Measurements from ENCODE around the gene ADCY3. TPM values are rescaled to one million over a fixed set of nuclear protein-coding genes. Genes with fewer than 3 reads are reported as not detected.

ADCY3 gene
- total and polyA plus RNA-seq, 9 of the 15 experiments (the other 6 are each of a cell fraction or from before 2014, with no cell fraction given) = 1.5 to 54.8 (median 26.3) TPM

- no peak for TF ChIP-seq ZNF586 (CRISPR knock-in tag; conservative IDR thresholded peaks at IDR 0.05)
- no peak for TF ChIP-seq NEUROD1 (IDR thresholded peaks at IDR 0.05; ENCODE audit: borderline replicate concordance, low read depth, low read length, partially characterized antibody)
- no peak for TF ChIP-seq STAT6 (CRISPR knock-in tag; IDR thresholded peaks at IDR 0.05)
- no peak for TF ChIP-seq BCL6 (CRISPR knock-in tag; IDR thresholded peaks at IDR 0.05)
- TF ChIP-seq SP2 (IDR thresholded peaks at IDR 0.05; ENCODE audit: extremely low read depth, low read depth, low read length, poor library complexity, severe bottlenecking) = no peak
Observed at GRCh38 chr2:24842081-24843050, 77.7 kb downstream of the ADCY3 start (continued).
